B cell (primary cell): ENCODE measurements around the gene SUSD4. TPM values are rescaled to one million over a fixed set of nuclear protein-coding genes. Genes with fewer than 3 reads are reported as not detected.

ENCODE experiments used
- ATAC-seq: fragments of 200-7000 bp; cut with Tn5 transposase; one replicate; pipeline ENCODE4 v1.10.0; 2021; ENCODE audit warnings: low read depth, mild to moderate bottlenecking, moderate number of reproducible peaks, moderate library complexity
- CTCF ChIA-PET: fragments of 350-600 bp; sonication (Branson Sonifier 250); formaldehyde crosslinking; loops from one replicate; lab custom pipeline; 2021; ENCODE audit warnings: antibody characterized with exemption, inconsistent platforms; lab: Charles Lee
- POLR2A ChIA-PET: fragments of 350-600 bp; sonication (Branson Sonifier 250); formaldehyde crosslinking; loops from one replicate; lab custom pipeline; 2021; ENCODE audit warnings: antibody characterized with exemption; lab: Charles Lee
- DNase-seq: peaks from one replicate; pipeline ENCODE4 v3.0.0; 2013
- H2AFZ ChIP-seq: 2 replicates; pipeline ENCODE4 v1.6.1; 2012; ENCODE audit warnings: mild to moderate bottlenecking, low read depth, low read length; ENCODE audit not compliant: insufficient read depth, poor library complexity, severe bottlenecking
- H3K27ac ChIP-seq, 2 donors: 1 replicate in 1 of 2; 2 replicates in 1 of 2; pipeline ENCODE4 v1.5.1; 2012 to 2013; ENCODE audit warnings: low read length in 2 of 2, mild to moderate bottlenecking in 2 of 2, moderate library complexity in 1 of 2
- H3K27me3 ChIP-seq, 4 experiments: fragments of 200-600 bp in 1 of 4; sonication (generic) in 1 of 4; replicated peaks in 1 of 4; 1 replicate in 2 of 4; 2 replicates in 2 of 4; pipeline versions ENCODE4 v1.6.1 to v1.7.0; 2013 to 2016; ENCODE audit warnings: low read length in 3 of 4, mild to moderate bottlenecking in 2 of 4, mixed read lengths in 1 of 4, moderate library complexity in 1 of 4; ENCODE audit not compliant: insufficient read depth in 4 of 4, control insufficient read depth in 3 of 4; ENCODE audit errors: control extremely low read depth in 1 of 4
- H3K36me3 ChIP-seq, 2 experiments: replicated peaks in 1 of 2; 1 replicate in 1 of 2; 2 replicates in 1 of 2; pipeline versions ENCODE4 v1.6.1 to v1.7.1; 2013; ENCODE audit warnings: low read length in 1 of 2; ENCODE audit not compliant: insufficient read depth in 2 of 2, control insufficient read depth in 1 of 2; ENCODE audit errors: control extremely low read depth in 1 of 2, extremely low read depth in 1 of 2
- H3K4me1 ChIP-seq, 2 donors: fragments of 200-600 bp in 1 of 2; sonication (generic) in 1 of 2; 1 replicate in 1 of 2; 2 replicates in 1 of 2; pipeline versions ENCODE4 v1.5.1 to v1.6.1; 2013 to 2017; ENCODE audit warnings: low read length in 2 of 2; ENCODE audit not compliant: control insufficient read depth in 2 of 2, insufficient read depth in 2 of 2
- H3K4me2 ChIP-seq: replicated peaks from 2 replicates; pipeline ENCODE3; 2012; ENCODE audit warnings: mild to moderate bottlenecking, low read depth, low read length; ENCODE audit not compliant: poor library complexity, severe bottlenecking
- H3K4me3 ChIP-seq, 5 experiments: fragments of 200-600 bp in 1 of 5; sonication (generic) in 1 of 5; 1 replicate in 3 of 5; 2 replicates in 2 of 5; pipeline versions ENCODE4 v1.5.1 to v1.7.0; 2011 to 2016; ENCODE audit warnings: low read length in 4 of 5, mild to moderate bottlenecking in 4 of 5, low read depth in 2 of 5, control low read depth in 1 of 5, moderate library complexity in 1 of 5; ENCODE audit not compliant: insufficient read depth in 1 of 5; ENCODE audit errors: control extremely low read depth in 1 of 5, extremely low read depth in 1 of 5
- H3K79me2 ChIP-seq: fragments of 200-600 bp; sonication (generic); one replicate; pipeline ENCODE4 v1.6.0; 2016; ENCODE audit warnings: low read length; ENCODE audit not compliant: control insufficient read depth, insufficient read depth
- H3K9ac ChIP-seq: fragments of 200-600 bp; sonication (generic); 2 replicates; pipeline ENCODE4 v1.6.1; 2017; ENCODE audit warnings: mild to moderate bottlenecking, low read length, moderate library complexity
- H3K9me3 ChIP-seq, 3 donors: one replicate each; pipeline versions ENCODE4 v1.6.1 to v1.7.1; 2013; ENCODE audit warnings: low read length in 2 of 3; ENCODE audit not compliant: control insufficient read depth in 2 of 3, insufficient read depth in 1 of 3; ENCODE audit errors: control extremely low read depth in 1 of 3
- H4K20me1 ChIP-seq: 2 replicates; pipeline ENCODE4 v1.6.0; 2012; ENCODE audit warnings: mild to moderate bottlenecking, low read length; ENCODE audit not compliant: insufficient read depth, control insufficient read depth, poor library complexity, severe bottlenecking
- H3K27ac Mint-ChIP-seq: one replicate; pipeline ENCODE4 v1.8.0; 2021; ENCODE audit warnings: mixed read lengths
- H3K27me3 Mint-ChIP-seq: one replicate; pipeline ENCODE4 v1.8.0; 2021; ENCODE audit warnings: mixed read lengths
- H3K4me1 Mint-ChIP-seq: one replicate; pipeline ENCODE4 v1.8.0; 2021; ENCODE audit warnings: mixed read lengths
- H3K4me3 Mint-ChIP-seq: one replicate; pipeline ENCODE4 v1.8.0; 2021; ENCODE audit warnings: mixed read lengths
- H3K9me3 Mint-ChIP-seq: one replicate; pipeline ENCODE4 v1.8.0; 2022; ENCODE audit warnings: mixed read lengths; ENCODE audit not compliant: insufficient read depth
- CTCF ChIP-seq: fragments of 200-600 bp; IDR thresholded peaks from one replicate; pipeline ENCODE4 v1.8.0; 2022; ENCODE audit warnings: antibody characterized with exemption, mild to moderate bottlenecking
- EZH2 ChIP-seq: IDR thresholded peaks from 2 replicates; pipeline ENCODE4 v1.6.1; 2012; ENCODE audit warnings: borderline replicate concordance, low read depth, mild to moderate bottlenecking, moderate library complexity, low read length; ENCODE audit not compliant: insufficient read depth, poor library complexity, severe bottlenecking
- WGBS: methylation state at CpG from one replicate; pipeline ENCODE4 v1.1.5; 2013; ENCODE audit warnings: missing lambda C conversion rate; ENCODE audit not compliant: insufficient coverage; 5-methylcytosine and 5-hydroxymethylcytosine counted together
- intact Hi-C: fragments of 100-400 bp; cut with micrococcal nuclease; formaldehyde crosslinking; loops from one replicate; pipeline ENCODE4 v1.10.0; 2022
- polyA plus RNA-seq: library from polyadenylated mRNA; depleted of rRNA; stranded (reverse); fragments of >200 nt; gene quantifications from 2 replicates; pipeline ENCODE4 v1.2.3, GENCODE V29; 2012
- total RNA-seq, 2 donors: library from RNA; stranded (reverse); fragments of 120-200 nt in 1 of 2; gene quantifications; 1 replicate in 1 of 2; 2 replicates in 1 of 2; pipeline versions ENCODE4 v1.2.3 to v1.2.4, GENCODE V29; 2013 to 2022

The SUSD4 gene
- total and polyA plus RNA-seq, 2 donors (not counting 1 experiment from before 2014, with no cell fraction given), result 0.13 TPM; not detected in 1

- DNase-seq (no peak), ATAC-seq (no peak)
- H4K20me1 ChIP-seq, result no peaks in the 10 kb centered on the region
- Mint-ChIP-seq H3K4me3 (no peak overlapping the region), H3K9me3 (peaks cover 2% of the 10 kb centered on the region), H3K27me3 (peaks cover 2% of the 10 kb centered on the region), H3K4me1 (no peaks in the 10 kb centered on the region), H3K27ac (no peak overlapping the region)
- TF ChIP-seq CTCF (no peak), EZH2 (no peak)
- H3K4me1 ChIP-seq, result no peaks in the 10 kb centered on the region
- no peaks in the 10 kb centered on the region for H3K9me3 ChIP-seq
- H3K9ac ChIP-seq, result no peak overlapping the region
- POLR2A ChIA-PET, result no interaction called here
- no peaks in the 10 kb centered on the region for H3K79me2 ChIP-seq
- WGBS, result 93% methylated on average over 3 of the region's 5 CpGs
- intact Hi-C loops, result no loop called here
- no peak overlapping the region for H3K4me3 ChIP-seq
- H3K27me3 ChIP-seq, result no peaks in the 10 kb centered on the region
- no peak overlapping the region for H3K27ac ChIP-seq
- no peak overlapping the region for H3K4me2 ChIP-seq
- H2AFZ ChIP-seq, result no peak overlapping the region
- no peaks in the 10 kb centered on the region for H3K36me3 ChIP-seq
- CTCF ChIA-PET, result no interaction called here
Observed at GRCh38 chr1:223188618-223189356, 175.2 kb downstream of the SUSD4 start.

DNA sequence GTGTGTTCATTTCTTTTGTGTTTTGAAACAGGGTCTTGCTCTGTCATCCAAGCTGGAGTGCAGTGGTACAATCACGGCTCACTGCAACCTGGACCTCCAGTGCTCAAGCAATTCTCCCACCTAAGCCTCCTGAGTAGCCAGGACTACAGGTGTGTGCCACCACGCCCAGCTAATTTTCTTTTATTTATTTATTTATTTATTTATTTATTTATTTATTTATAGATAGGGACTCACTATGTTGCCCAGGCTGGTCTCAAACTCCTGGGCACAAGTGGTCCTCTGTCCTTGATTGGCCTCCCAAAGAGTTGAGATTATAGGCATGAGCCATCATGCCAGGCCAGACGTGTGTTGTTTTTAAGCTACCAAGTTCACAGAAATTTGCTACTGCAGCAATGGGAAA is 177.2 kb downstream of the SUSD4 start:
- no peak overlapping the region for H3K27ac Mint-ChIP-seq
- DNase-seq, result no peak

More for the DNA sequence above, 177.2 kb downstream of the SUSD4 start:
- no peak overlapping the region for H2AFZ ChIP-seq
- ATAC-seq, result no peak
- Mint-ChIP-seq H3K4me3 (no peak overlapping the region), H3K27me3 (peaks cover 10% of the 10 kb centered on the region), H3K4me1 (no peaks in the 10 kb centered on the region), H3K9me3 (peaks cover 2% of the 10 kb centered on the region)
- no peaks in the 10 kb centered on the region for H3K36me3 ChIP-seq
- no peak for TF ChIP-seq CTCF
- no peak for TF ChIP-seq EZH2
- H3K27ac ChIP-seq, result no peak overlapping the region
- CTCF ChIA-PET, result no interaction called here
- H3K79me2 ChIP-seq, result no peaks in the 10 kb centered on the region
- no peaks in the 10 kb centered on the region for H3K4me1 ChIP-seq
- intact Hi-C loops, result no loop called here
- no peak overlapping the region for H3K9ac ChIP-seq
- H4K20me1 ChIP-seq, result no peaks in the 10 kb centered on the region
- H3K4me3 ChIP-seq, result no peak overlapping the region
- POLR2A ChIA-PET, result no interaction called here
- no peaks in the 10 kb centered on the region for H3K9me3 ChIP-seq
- no peaks in the 10 kb centered on the region for H3K27me3 ChIP-seq
- no peak overlapping the region for H3K4me2 ChIP-seq
- WGBS, result no CpG with 5 or more reads among the region's 3 CpGs
